ENCODE measurements around the gene PDX1. TPM values are rescaled to one million over a fixed set of nuclear protein-coding genes. Genes with fewer than 3 reads are reported as not detected.

The PDX1 gene
- total and polyA plus RNA-seq, 9 of the 15 experiments (the other 6 are each of a cell fraction or from before 2014, with no cell fraction given), result not detected

GRCh38 chr13:27970382-27971235 is 50.8 kb downstream of the PDX1 start (continued):
- TF ChIP-seq TSHZ1 (CRISPR knock-in tag; IDR thresholded peaks at IDR 0.05) (no peak), ZNF717 (CRISPR knock-in tag; IDR thresholded peaks at IDR 0.05) (no peak), JUND (IDR thresholded peaks at IDR 0.05; ENCODE audit: borderline replicate concordance, low read depth, low read length) (no peak), JUND (tag; IDR thresholded peaks at IDR 0.05; ENCODE audit: borderline replicate concordance, low read depth, low read length) (no peak), PURB (CRISPR knock-in tag; IDR thresholded peaks at IDR 0.05; ENCODE audit: low read depth) (no peak)

- POLR2A ChIA-PET, result no interaction called here
- no peak for FAIRE-seq
- DNase-seq (ENCODE audit: extremely low read depth in 1 of 4, low spot score in 3 of 4), result no peak
- H3K27ac ChIP-seq (ENCODE audit: extremely low read depth, low read depth, low read length), result no peak overlapping the region
- no peak for ATAC-seq
- no peaks in the 10 kb centered on the region for H4K20me1 ChIP-seq (replicated peaks; ENCODE audit: control insufficient read depth, insufficient read depth, low read length)
- no peak overlapping the region for H3K4me3 ChIP-seq
- no TSS peak for BruUV-seq (replicated peaks)
- H3K27me3 ChIP-seq (ENCODE audit: control insufficient read depth in 2 of 2, insufficient read depth in 2 of 2, low read length in 2 of 2), result peaks cover 11 to 70% of the 10 kb centered on the region in 2 experiments; a peak in 4 of 5 replicates
- no peak overlapping the region for H3K9ac ChIP-seq (ENCODE audit: insufficient read depth in 1 of 2, low read depth in 2 of 2, low read length in 2 of 2)
- H3K4me1 ChIP-seq (replicated peaks in 1 of 2; ENCODE audit: control insufficient read depth in 2 of 2, insufficient read depth in 2 of 2, low read length in 2 of 2), result peaks cover 0 to 3% of the 10 kb centered on the region in 2 experiments; a peak in 1 of 5 replicates
- no peaks in the 10 kb centered on the region for H3K36me3 ChIP-seq (ENCODE audit: control insufficient read depth, insufficient read depth, low read length)
- no peak overlapping the region for H3K4me2 ChIP-seq (ENCODE audit: insufficient read depth, low read length)
- H3K79me2 ChIP-seq (ENCODE audit: control insufficient read depth, insufficient read depth, low read length), result no peaks in the 10 kb centered on the region
- no peaks in the 10 kb centered on the region for H3K9me3 ChIP-seq (replicated peaks; ENCODE audit: control insufficient read depth, insufficient read depth, low read depth, low read length)
- H3K9me1 ChIP-seq (ENCODE audit: control insufficient read depth, insufficient read depth, low read length), result no peaks in the 10 kb centered on the region
- TF ChIP-seq TEAD2 (tag; IDR thresholded peaks at IDR 0.05) (no peak), NR4A1 (CRISPR knock-in tag; IDR thresholded peaks at IDR 0.05) (no peak), NR4A1 (tag; IDR thresholded peaks at IDR 0.05) (no peak), ZNF584 (CRISPR knock-in tag; IDR thresholded peaks at IDR 0.05; ENCODE audit: low read depth) (no peak)
- 4% methylated on average over 12 of the region's 13 CpGs for WGBS (ENCODE audit: insufficient coverage, low coverage, missing lambda C conversion rate)
- in situ Hi-C loops (cut with MboI), result loop anchor here (25.0 kb wide), 1 partner anchor 459 kb away; no protein-coding TSS in a partner anchor
- CTCF ChIA-PET (ENCODE audit: low intra/inter-chr PET ratio), result no interaction called here
- intact Hi-C loops (cut with micrococcal nuclease), result no loop called here
- H2AFZ ChIP-seq (ENCODE audit: low read depth, low read length), result no peak overlapping the region
These were observed 51.4 kb downstream of the PDX1 start for GRCh38 chr13:27971236-27971645.

Data from K562 (cell line).